Epithelial cell of esophagus (primary cell): ENCODE data around the gene STK11.

ENCODE experiments used
- DNase-seq: peaks from one replicate; pipeline ENCODE4 v3.0.0; 2010; ENCODE audit warnings: low read depth
- H3K4me3 ChIP-seq: 2 replicates; pipeline ENCODE4 v1.5.1; 2011; ENCODE audit warnings: mild to moderate bottlenecking, low read length, control low read depth
- TF ChIP-seq, protein P1 (sequence below): IDR thresholded peaks from 2 replicates; pipeline ENCODE4 v1.5.1; 2011; ENCODE audit warnings: low read depth, mild to moderate bottlenecking, low read length, control low read depth, inconsistent platforms; ENCODE audit not compliant: insufficient read depth; ENCODE audit errors: missing control alignments

The STK11 gene

DNA sequence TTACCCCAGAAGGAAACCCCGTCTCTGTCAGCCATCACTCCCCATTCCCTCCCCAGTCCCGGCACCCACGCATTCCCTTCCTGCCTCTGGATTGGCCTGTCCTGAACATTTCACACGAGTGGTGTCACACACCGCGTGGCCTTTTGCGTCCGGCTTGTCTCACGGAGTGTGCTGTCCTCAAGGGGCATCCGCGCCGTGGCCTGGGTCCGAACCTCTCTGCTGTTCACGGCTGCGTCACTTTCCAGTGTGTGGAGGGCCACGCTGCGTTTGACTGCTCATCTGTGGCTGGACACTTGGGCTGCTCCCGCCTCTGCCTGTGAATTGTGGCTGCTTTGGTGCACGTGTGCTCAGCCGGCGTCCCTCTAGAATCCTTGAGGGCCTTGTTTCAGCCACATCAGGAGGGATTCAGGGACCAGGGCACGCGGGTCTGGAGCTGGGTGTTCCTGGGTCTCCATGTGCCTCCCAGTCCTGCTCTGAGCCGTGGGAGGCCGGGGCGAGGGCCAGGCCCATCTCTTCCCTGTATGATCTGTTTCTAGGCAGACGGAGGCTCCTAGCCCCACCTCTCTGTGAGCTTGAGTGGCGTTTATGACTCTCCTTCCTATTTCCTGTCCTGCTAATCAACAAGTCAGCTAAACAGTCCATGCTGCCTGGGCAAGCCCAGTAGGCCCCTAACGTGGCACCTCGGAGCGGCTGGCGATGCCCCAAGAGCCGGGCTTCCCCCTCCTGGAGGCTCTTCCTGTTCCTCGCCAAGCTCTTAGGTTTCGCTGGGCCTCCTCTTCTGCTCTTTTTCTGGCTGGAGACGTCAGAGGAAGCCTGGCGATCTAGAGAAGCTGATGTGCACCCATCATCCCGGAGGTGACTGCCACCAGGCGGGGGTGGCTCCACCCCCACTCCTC, 8.1 kb downstream of the STK11 start:
- peak overlapping the region; percentile 12 for H3K4me3 ChIP-seq
- peak; percentile 98 for DNase-seq
- TF ChIP-seq, protein P1, sequence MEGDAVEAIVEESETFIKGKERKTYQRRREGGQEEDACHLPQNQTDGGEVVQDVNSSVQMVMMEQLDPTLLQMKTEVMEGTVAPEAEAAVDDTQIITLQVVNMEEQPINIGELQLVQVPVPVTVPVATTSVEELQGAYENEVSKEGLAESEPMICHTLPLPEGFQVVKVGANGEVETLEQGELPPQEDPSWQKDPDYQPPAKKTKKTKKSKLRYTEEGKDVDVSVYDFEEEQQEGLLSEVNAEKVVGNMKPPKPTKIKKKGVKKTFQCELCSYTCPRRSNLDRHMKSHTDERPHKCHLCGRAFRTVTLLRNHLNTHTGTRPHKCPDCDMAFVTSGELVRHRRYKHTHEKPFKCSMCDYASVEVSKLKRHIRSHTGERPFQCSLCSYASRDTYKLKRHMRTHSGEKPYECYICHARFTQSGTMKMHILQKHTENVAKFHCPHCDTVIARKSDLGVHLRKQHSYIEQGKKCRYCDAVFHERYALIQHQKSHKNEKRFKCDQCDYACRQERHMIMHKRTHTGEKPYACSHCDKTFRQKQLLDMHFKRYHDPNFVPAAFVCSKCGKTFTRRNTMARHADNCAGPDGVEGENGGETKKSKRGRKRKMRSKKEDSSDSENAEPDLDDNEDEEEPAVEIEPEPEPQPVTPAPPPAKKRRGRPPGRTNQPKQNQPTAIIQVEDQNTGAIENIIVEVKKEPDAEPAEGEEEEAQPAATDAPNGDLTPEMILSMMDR: no peak

DNA sequence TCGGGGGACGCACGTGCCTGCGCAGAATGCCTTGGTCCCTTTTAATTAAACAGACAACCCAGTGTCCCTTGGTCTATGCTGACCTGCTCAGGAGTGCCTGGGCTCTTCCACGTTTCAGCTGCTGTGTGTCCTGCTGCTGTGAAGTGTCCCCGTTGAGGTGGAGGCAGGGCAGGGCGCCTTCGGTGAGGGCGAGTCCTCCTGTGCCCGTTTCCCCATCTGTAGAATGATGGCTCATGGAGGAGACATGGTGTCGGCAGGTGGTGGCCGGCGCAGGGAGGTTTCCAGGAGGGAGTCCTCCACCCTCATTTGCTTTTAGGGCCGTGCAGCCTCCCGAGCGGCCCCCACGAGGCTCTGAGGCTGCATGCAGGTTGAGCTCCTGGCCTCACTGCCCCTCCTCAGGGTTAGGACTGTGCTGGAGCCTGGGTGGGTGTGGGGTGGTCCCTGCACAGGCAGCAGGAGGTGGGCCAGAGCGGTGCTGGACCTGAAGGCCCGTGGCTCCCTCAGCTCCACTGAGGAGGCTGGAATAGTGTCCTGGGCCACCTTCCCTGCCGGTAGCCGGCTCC, 8.8 kb downstream of the STK11 start:
- TF ChIP-seq, protein P1: no peak
- no peak for DNase-seq
- H3K4me3 ChIP-seq: no peak overlapping the region

DNA sequence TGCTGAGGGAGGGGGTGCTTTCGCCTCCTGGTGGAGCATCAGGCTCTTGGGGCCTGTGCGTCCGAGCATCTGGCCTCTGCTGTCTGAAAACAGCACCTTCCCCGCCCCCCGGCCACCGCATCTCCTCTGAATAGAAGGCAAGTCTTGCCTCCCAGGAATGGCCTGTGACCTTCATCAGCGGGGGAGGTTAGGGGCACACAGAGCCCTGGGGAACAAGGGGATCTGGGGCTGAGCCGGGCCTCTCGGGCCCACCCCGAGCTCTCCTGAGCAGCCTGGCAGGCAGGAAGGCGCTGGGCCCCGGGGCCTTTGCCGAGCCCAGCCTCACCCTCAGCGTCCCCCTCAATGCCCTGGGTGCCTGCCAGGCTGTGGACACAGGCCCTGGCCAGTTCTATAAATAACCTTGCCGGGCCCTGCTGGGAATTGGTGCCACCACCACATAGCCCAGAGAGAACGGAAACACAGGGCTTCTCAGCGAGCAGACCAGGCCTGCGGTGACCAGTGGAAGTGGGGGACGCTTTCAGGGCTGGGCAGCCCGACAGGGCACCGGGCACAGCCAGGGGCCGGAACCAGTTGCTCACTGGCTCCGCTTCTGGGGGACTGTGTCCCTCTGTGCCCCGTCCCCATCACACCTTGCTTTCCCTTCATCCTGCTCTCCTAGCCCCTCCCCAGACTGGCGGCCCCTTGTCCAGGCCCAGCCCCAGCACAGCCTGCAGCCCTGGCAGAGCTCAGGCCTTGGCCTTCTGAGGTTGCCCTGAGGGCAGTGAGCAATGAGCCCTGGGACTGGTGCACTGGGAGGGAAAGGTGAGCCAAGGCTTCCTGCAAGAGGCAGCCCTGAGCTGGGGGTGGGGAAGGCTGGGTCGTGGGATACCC, 9.5 kb downstream of the STK11 start:
- peak; percentile 60 for DNase-seq
- TF ChIP-seq, protein P1: no peak
- no peak overlapping the region for H3K4me3 ChIP-seq

DNA sequence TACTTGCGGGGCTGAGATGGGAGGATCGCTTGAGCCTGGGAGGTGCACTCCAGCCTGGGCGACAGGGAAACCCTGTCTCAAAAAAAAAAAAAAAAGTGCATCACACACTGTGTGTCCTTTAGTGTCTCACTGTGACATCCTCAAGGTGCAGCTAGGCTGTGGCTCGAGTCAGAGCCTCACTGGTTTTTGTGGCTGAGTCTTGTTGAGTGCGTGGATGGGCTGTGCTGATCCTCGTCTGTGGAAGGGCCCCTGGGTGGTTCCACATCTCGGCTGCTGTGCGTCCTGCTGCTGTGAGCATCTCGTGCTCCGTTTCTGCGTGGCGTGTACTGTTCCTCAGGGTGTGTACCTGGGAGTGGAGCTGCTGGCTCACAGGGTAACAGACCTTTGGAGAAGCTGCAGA, 11.2 kb downstream of the STK11 start:
- no peak overlapping the region for H3K4me3 ChIP-seq
- no peak for DNase-seq
- TF ChIP-seq, protein P1: no peak

- no peak for DNase-seq
- no peak overlapping the region for H3K4me3 ChIP-seq
- TF ChIP-seq, protein P1: no peak
Observed at GRCh38 chr19:1217366-1217765, 11.8 kb downstream of the STK11 start.

GRCh38 chr19:1218751-1219567, 13.4 kb downstream of the STK11 start:
- TF ChIP-seq, protein P1: no peak
- no peak for DNase-seq
- no peak overlapping the region for H3K4me3 ChIP-seq
